Brain pericyte (primary cell): ENCODE data around the gene XYLB.

ENCODE experiments used
- DNase-seq: peaks from one replicate; pipeline ENCODE4 v3.0.0-alpha.2; 2012; ENCODE audit warnings: low read depth, low spot score

Gene XYLB

DNA sequence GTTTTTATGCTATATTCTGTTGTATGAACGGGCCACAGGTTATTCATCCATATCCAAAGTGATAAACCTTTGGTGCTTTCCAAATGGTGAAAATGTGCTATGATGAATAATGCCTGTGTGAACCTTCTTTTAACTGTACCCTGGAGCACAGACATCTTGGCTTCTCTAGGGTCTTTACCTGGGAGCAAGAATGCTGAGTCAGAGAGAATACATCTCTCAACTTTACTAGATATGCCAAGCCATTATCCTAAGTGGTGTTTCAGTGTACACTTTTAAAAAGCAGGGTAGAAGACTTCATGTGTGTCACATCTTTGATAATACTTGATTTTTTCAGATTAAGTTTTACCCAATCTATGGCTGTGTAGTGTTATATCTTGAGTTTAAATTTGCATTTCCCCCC is 23.5 kb upstream of the XYLB start:
- no peak for DNase-seq

DNA sequence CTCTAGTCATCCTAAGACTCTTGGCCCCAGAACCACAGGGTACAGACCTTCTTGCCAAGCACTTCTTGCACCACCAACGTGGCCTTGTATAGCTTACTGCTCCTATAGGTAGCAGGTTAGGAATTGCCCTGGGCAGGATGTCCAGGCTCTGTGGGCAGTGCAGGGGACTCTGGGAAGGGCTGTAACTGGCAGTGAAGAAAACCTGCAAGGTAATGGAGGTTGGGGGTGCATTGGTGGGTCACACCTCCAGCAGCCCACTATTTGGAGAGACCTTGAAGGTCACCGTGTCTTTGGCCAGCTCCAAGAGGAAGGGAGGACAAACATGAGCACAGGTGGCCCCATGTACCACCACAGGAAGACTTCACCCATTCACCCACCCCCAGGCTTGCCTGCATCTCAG is 21.3 kb upstream of the XYLB start:
- DNase-seq: no peak

DNA sequence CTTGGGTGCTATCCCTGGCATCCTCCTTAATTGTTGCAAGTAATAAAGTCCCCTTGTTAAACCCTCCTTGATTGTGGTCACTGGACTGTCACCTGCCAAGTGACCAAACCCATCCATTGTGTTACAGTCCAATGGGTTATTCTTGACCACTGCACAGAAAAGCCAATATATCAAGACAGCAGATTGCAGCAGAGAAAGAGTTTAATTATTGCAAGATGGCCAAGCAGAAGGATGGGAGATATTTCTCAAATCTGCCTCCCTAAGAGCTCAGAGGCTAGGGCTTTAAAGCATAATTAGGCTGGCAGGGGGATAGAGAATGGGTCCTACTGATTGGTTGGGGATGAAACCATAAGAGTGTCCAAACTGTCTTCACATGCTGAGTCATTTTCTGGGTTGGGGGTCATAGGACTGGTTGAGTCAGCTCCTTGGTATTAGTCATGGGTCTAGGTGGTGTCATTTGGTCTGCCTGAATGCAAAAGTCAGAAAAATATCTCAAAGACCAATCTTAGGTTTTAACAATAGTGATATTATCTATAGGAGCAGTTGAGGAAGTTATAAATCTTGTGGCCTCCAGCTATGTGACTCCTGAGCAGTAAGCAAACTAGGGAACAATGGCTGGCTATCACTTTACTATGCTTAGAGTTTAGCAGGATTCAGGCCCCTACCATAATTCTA is 19.1 kb upstream of the XYLB start:
- DNase-seq: no peak

DNA sequence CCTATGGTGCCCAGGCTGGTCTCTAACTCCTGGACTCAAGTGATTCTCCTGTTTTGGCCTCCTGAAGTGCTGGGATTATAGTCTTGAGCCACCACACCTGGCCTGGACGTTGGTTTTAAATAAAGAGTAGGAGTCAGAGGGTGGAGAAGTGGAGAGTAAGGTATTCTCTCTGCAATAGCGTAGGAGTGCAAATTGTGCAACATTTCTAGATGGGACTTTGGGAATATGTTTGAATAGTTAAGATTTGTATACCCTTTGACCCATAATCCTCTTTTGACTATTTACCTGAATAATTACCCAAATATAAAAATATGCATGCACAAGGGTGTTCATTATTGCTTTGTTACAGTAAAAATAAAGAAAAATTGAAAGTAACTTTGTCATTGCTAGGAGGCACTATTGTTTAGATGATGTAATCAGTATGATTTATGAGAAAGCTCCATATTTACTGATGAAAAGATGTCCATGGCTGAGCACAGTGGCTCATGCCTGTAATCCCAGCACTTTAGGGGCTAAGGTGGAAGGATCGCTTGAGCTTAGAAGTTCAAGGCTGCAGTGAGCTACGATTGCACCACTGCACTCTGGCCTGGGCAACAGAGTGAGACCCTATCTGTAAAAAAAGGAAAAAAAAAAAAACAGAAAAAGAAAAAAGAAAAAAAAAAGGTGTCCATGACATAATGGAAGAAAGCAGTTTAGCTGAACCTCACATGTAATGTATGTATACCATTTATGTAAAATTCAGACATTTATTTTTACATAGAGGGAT is 15.1 kb upstream of the XYLB start:
- DNase-seq: no peak

DNA sequence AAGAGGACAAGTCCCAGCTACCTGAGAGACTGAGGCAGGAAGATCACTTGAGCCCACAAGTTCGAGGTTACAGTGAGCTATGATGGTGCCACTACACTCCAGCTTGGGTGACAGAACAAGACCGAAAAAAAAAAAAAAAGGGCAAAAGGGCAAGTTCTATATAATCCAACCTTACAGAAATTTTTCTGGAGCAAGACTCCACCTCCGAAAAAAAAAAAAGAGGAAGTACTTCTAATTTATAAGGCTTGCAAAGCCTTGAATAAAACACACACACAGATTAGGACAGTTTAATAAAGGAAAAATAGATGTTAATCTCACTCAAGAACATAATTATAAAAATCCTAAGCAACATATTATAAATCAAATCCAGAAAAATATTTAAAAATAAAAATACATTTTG is 14.4 kb upstream of the XYLB start:
- DNase-seq: no peak

DNA sequence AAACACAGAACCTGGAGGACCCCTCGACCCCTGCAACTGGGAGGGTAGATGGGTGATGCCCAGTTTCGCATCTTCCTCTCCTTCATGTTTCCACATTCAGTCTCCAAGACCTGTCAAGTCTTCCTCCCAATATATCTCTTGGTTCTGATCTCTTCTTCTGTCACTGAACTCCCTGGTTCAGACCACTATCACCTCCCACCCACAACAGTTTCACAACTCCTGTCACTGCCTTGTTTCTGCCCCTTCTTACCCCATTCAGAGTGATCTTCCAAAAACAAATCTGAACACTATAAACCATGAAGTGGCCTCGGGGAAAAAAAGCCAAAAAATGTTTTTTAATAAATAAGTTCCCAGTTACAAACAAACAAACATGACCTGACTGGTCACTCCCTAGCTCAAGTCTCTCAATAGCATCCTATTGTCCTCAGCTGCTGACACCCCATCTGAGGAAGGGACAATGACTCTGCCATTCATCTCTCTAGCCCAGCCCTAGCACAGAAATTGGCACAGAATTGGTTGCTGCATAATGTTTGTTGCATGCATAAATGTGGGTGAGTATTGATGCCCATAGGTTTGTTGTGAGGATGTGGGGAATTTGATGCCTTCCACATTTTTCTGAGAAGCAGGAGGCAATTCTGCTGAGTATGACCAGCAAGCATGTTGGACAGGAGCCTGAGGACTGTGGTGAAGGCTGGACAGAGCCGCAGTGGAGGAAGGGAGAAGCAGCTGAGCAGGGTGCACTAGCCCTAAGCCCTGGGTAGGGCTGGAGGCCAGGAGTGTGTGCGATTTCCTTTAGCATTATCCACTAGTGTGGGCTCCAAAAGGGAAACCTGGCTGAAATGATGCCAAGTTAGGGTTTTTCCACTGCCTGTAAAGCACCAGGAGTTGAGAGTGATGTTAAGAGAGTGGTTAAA is 12.2 kb upstream of the XYLB start:
- no peak for DNase-seq

DNA sequence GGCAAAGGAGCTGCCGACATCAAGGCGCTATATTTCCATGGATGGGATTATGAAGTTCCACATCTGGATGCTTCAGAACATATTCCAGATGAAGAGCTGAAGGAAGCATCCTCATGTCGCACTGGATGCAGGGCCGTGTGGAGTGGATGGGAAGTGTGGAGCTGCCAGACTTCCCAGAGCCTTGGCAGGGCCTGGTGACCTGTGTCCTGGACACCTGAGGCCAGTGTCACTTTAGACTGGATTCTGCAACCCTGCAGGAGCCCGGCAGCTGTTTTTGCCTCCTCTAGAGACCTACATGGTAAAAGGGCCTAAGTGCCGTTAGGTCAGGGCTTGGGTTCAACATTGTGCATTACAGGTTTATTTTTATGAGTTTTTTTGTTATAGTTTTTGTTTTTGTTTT is 11.3 kb upstream of the XYLB start:
- no peak for DNase-seq

DNA sequence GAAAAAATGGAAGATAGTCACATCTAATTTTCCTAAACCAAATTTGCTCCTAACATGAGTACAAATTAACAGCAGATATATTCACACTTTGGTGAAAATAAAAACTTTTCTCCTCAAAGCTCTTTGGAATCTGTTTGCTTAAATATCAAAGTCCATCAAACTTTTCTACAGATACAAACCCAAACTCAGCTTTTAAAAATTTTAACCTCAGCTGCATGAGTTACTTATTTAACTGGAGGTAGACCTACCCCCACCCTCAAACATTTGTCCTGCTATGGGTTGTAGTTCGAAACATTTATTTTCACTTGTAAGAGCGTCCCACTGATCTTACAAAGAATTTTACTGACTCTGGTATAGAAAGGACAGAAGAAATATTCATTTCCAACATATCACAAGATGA is 8.9 kb upstream of the XYLB start:
- no peak for DNase-seq

DNA sequence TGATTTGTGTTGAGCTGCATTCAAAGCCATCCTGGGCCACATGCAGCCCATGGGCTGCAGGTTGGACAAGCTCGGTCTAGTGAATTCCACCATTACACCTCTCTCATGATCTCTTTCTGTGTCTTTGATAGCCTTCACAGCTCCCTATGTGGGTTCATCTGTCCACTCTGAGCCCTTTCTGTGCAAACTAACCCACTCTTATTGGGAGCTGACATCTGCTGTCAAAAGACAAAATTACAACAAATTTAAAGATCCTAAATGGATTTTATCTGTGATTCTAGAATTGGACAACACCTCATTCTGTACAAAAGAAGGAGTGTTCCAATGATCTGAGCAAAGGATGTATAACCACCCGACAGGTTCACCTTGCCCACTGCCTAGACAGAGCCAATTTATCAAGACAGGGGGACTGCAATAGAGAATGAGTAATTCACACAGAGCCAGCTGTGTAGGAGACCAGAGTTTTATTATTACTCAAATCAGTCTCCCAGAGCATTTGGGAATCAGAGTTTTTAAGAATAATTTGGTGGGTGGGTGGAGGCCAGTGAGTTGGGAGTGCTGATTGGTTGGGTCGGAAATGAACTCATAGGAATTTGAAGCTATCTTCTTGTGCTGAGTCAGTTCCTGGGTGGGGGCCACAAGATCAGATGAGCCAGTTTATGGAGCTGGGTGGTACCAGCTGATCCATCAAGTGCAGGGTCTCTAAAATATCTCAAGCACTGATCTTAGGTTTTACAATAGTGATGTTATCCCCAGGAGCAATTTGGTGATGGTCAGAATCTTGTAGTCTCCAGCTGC is 2.6 kb upstream of the XYLB start:
- no peak for DNase-seq

DNA sequence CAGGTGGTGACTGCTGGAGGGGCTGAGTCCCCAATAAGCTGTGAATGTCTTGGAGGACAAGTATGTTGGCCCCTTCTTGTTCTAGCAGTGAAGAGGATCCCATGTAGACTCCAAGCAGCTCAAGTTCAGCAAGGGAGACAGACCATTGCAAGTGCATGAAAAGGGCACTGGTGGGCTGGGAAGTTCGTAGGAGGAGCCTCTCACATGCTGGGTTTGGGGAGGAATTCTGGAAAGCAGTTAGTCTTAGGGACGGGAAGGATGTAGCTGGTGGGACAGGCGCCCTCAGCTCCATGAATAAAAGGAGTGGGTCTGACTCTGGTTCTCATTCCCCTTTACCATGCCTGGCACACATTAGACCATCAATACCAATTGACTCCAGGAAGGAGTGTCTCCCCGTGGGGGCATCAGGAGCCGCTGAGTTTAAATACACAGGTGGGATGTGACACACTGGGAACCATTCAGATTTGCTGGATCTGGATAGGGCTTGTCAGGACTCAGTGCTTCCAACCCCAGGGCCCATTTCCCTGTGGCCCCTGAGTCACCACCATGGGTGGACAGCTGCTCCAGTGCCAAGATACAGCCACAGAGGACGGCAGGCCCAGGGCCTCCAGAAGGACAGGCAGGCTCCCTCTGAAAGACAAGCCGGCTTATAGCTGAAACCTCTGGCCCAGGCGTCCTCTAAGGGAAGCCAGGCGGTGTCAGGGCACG is 552 bp upstream of the XYLB start:
- no peak for DNase-seq

DNA sequence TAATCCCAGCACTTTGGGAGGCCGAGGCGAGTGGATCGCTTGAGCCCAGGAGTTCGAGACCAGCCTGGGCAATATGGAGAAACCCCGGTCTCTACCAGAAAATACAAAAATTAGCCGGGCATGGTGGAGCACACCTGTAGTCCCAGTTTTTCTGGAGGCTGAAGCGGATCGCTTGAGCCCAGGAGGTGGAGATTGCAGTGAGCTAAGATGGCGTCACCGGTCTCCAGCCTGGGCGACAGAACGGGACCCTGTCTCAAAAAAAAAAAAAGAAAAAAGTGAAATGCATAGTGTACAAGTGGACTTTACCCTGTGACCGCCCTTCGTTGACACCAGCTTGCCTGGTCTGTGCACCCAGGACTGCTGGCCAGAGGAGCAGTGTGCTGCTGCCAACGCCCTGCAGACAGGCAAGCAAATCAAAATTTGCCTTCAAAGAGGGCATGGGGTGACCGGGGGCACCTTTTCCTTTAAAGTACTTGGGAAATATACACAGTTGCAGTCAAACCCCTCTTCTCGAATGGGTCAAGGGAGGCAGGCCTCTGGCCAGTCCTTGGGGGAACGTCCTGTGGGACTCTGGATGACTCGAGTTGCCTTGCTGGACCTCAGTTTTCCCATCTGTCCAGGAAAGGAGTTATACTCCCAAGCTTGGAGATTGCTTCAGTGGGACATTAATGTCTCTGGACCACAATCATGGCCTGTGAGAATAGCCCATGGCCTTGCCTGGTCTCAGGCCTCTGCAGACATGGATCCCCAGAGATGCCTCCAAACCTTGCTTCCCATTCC is 1.0 kb downstream of the XYLB start:
- no peak for DNase-seq

DNA sequence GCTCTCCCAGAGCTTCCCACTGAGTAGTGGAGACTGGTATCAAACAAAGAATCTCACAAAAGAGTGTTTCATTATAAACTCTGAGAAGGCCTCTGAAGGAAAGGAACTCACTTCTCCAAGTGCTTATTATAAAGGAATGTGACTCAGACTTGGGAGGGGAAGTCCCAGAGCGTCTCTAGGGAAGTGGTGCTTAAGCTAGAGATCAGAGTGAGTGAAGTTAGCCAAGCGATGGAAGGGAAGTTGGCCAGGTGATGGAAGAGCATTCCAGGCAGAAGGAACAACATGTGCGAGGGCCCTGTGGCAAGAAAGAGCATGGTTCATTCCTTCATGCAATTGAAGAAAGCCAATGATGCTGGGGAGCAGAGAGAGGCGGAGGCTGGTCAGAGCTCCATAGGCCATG is 2.3 kb downstream of the XYLB start:
- no peak for DNase-seq

DNA sequence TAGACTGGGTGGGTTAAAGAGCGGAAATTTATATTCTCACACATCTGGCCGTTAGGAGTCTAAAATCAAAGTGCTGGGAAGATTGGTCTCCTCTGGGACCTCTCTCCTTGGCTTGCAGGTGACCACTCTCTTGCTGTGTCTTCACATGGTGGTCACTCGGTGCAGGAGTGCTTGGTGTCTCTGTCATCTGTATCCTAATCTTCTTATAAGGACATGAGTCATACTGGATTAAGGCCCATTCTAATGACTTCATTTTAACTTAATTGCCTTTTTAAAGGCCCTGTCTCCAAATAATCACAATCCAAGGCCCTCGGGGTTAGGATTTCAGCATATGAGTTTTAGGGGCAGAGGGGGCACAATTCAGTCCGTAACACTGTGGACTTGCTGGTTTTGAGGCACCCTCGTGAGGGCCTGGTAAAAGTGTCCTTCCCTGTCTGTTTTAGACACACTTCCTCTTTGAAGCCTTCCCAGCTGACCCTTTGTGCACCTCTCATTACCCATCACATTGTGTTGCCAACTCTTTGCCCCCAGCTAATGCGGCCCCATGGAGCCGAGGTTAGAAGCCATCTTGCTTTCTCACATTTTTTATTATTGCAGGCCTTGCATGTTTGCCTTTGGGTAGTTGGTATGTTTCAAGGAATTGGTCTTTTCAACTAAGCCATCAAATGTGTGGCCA is 3.2 kb downstream of the XYLB start:
- no peak for DNase-seq

DNA sequence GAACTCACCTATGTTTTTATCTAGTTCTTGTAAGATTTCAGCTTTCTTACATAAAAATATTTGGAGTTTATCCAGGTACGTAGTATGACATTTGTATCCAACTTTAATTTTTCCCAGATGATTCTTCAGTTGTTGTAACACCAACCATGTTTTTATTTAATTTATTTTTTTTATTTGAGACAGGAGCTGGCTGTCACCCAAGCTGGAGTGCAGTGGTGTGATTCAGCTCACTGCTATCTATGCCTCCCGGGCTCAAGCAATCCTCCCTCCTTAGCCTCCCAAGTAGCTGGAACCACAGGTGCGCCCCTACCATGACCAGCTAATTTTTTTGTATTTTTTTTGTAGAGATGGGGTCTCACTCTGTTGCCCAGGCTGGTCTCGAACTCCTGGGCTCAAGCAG is 6.6 kb downstream of the XYLB start:
- no peak for DNase-seq

DNA sequence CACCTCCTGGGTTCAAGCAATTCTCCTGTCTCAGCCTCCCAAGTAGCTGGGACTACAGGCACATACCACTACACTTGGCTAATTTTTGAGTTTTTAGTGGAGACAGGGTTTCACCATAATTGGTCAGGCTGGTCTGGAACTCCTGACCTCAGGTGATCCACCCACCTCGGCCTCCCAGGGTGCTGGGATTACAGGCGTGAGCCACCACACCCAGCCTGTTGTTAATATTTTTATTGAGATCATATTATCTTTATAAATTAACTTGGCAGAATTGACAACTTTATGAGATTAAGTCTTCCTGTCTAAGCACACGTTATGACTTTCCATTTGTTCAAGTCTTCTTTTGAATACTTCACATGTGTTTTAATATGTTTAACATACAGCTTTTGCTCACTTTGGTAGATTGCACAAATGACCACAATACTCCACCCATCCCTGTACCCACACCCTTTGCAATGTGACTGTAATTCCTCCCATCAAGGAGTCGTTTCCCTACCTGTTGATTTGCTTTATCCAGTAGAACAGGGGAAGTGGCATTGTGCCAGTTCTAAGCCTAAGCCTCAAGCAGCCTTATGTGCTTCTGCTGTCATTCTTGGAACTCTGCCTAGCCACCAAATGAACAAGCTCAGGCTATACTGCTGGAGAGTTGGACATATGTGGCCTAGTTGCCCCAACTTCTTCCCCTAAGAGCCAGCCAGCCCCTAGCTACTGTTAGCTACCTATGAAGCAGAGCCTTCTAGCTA is 8.2 kb downstream of the XYLB start:
- peak; percentile 10 for DNase-seq

DNA sequence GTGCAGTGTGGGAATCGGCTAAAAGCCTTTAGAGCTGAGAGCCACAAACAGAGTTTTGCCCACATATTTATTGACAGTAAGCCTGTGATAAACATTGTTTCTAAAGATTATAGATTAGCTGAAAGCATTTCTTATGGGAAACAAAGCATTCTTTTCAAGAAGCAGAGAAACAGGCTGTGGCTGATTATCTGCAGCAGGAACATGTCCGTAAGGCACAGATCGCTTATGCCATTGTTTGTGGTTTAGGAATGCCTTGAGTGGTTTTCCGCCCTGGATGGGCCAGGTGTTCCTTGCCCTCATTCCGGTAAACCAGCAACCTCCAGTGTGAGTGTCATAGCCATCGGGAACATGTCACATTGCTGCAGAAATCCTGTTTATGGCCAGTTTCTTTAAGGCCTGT is 12.5 kb downstream of the XYLB start:
- DNase-seq: no peak

DNA sequence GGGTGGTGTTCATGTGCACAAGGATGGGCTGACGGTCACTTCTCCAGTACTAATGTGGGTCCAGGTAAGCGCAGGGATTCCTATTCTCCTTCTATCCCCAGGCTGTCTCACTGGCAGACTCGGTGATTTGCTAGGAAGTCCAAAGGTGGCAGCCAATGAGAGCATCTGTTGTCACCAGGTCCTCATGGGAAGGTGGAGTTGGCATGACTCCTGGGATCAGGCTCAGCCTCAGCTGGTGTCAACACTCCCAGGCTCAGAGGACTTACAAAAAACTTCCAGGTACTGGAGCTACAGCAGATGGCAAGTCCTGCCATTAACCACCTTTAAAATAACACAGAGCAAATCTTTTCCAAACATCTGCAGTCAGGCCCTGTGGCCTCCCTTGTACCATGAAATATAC is 13.8 kb downstream of the XYLB start:
- no peak for DNase-seq

DNA sequence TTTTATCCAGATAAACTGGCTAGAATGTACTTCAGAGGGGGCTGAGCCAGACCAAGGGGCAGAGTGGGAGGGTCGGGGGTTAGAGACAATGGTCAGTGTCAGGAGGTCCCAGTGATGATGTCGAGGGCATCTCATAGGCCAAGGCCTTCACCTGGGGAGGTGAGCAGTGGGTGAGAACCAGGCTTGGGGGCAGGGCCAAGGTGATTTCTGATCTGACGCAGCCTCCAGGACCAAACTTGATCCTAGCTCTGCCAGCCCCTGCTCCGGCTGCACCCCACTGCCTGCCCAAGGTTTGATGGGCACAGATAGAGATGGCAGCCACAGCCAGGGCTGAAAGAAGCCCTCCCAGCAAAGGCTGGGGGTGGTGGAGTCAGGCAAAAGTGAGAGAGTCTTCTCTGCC is 14.9 kb downstream of the XYLB start:
- no peak for DNase-seq

DNA sequence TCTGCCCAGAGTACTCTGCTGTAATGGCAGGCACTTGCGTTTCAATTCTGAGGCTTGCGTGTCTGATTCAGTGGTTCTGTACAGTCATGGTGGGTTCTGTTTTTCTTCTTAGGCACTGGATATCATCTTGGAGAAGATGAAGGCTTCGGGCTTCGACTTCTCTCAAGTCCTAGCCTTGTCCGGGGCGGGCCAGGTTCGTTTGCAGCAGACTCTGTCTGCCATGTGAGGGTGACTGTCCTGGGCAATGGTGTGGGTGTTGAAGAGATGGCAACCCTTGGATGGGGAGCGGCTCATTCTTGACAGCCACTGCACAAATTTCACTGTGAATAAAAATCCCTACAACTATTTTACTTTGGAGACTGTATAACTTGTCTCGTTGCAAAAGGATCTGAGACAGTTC is 16.2 kb downstream of the XYLB start:
- DNase-seq: no peak
